Loucy (cell line): Measurements from ENCODE around the gene KATNAL1.

Experiments
- EZH2phosphoT487 ChIP-seq: fragments of 200-600 bp; IDR thresholded peaks from 2 replicates; pipeline ENCODE4 v1.6.1; 2018; ENCODE audit warnings: antibody characterized with exemption, mild to moderate bottlenecking, moderate library complexity, borderline replicate concordance
- TF ChIP-seq, protein P1 (sequence below): fragments of 200-600 bp; sonication (generic); conservative IDR thresholded peaks from 2 replicates; pipeline ENCODE4 v1.5.1; 2014; ENCODE audit warnings: mild to moderate bottlenecking, antibody characterized with exemption, low read length

DNA sequence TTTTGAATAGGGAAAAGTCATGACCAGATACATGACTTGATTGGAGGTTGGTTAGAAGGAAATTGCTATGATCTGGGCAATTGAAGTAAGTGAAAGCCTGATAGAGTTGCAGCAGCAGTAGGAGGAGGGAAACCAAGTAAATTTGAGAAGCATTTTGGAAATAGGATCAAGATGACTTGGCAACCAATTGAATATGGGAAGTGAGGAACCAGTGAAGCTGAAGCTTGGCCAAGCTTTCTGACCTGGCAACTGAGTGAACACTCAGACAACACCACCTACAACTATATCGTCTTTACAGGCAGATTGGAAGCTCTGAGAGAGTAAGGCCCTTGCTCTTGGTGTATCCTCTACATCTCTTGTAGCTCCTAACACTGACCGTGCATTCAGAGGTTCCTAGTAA is 16.2 kb upstream of the KATNAL1 start:
- TF ChIP-seq, protein P1, sequence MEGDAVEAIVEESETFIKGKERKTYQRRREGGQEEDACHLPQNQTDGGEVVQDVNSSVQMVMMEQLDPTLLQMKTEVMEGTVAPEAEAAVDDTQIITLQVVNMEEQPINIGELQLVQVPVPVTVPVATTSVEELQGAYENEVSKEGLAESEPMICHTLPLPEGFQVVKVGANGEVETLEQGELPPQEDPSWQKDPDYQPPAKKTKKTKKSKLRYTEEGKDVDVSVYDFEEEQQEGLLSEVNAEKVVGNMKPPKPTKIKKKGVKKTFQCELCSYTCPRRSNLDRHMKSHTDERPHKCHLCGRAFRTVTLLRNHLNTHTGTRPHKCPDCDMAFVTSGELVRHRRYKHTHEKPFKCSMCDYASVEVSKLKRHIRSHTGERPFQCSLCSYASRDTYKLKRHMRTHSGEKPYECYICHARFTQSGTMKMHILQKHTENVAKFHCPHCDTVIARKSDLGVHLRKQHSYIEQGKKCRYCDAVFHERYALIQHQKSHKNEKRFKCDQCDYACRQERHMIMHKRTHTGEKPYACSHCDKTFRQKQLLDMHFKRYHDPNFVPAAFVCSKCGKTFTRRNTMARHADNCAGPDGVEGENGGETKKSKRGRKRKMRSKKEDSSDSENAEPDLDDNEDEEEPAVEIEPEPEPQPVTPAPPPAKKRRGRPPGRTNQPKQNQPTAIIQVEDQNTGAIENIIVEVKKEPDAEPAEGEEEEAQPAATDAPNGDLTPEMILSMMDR: no peak
- TF ChIP-seq EZH2phosphoT487: no peak
